ENCODE data around the gene DPM3. TPM values are rescaled to one million over a fixed set of nuclear protein-coding genes. Genes with fewer than 3 reads are reported as not detected.

The DPM3 gene
- total RNA-seq, 1 experiment from 2014 or later: 113 TPM

DNA sequence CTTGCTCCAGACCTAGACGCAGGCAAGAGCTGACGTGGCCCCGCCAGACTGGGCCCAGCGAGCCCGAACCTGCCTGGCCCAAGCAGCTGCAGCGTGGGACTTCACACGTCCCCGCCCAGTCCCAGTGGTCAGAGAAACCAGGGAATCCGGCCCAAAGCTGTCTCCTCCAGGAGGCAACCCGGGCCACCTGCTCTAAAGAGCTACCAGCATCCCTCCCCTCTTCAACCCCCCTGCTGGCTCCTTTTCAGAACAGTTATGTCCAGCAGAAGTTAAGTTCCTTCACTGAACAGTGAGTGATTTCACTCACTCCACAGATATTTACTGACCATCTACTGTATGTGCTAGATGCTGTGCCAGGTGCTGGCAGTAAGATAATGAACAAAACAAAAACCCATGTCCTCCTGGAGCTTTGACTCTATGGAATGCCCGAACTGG is 14.8 kb downstream of the DPM3 start:
- Histone ChIP-seq H3K4me2 (ENCODE audit: low read length) (no peak overlapping the region), H3K9me2 (ENCODE audit: insufficient read depth) (no peaks in the 10 kb centered on the region), H3K9me3 (ENCODE audit: control insufficient read depth in 1 of 2, insufficient read depth in 1 of 2, low read depth in 1 of 2, low read length in 2 of 2) (no peaks in the 10 kb centered on the region), H3K9ac (ENCODE audit: low read length) (no peak overlapping the region), H2AFZ (ENCODE audit: low read depth, low read length, poor library complexity, severe bottlenecking) (no peak overlapping the region), H3K4me1 (ENCODE audit: control insufficient read depth in 1 of 2, insufficient read depth in 2 of 2, low read length in 2 of 2) (peaks cover 25 to 58% of the 10 kb centered on the region in 2 experiments), H4K20me1 (ENCODE audit: insufficient read depth) (no peaks in the 10 kb centered on the region), H3K27me3 (ENCODE audit: insufficient read depth, low read length) (no peaks in the 10 kb centered on the region), H3K27ac (ENCODE audit: low read depth, low read length) (no peak overlapping the region), H3K4me3 (replicated peaks in 1 of 2; ENCODE audit: low read depth in 1 of 2, low read length in 2 of 2) (no peak overlapping the region), H3K36me3 (ENCODE audit: control insufficient read depth in 1 of 2, insufficient read depth in 2 of 2, low read length in 2 of 2) (no peaks in the 10 kb centered on the region), H3K79me2 (ENCODE audit: insufficient read depth, low read length) (peaks cover 27% of the 10 kb centered on the region)
- ChIA-PET POLR2A (interaction anchor here (0.8 kb wide), 1 partner anchor 10 kb away, joined by 3 read pairs; no protein-coding TSS in a partner anchor), RAD21 (ENCODE audit: low non-redundant PET in 1 of 2, low total read pairs in 2 of 2, uncharacterized antibody in 2 of 2, unreplicated experiment in 2 of 2) (no interaction called here), CTCF (no interaction called here)
- no peak for ATAC-seq
- no peak for TF ChIP-seq SRF (IDR thresholded peaks at IDR 0.05; ENCODE audit: low read depth)
- no peak for TF ChIP-seq CEBPB (IDR thresholded peaks at IDR 0.05; ENCODE audit: low read depth)
- TF ChIP-seq, protein P1, sequence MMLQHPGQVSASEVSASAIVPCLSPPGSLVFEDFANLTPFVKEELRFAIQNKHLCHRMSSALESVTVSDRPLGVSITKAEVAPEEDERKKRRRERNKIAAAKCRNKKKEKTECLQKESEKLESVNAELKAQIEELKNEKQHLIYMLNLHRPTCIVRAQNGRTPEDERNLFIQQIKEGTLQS (IDR thresholded peaks at IDR 0.05): no peak
- TF ChIP-seq EGR1 (IDR thresholded peaks at IDR 0.05; ENCODE audit: low read depth): no peak
- TF ChIP-seq EZH2 (IDR thresholded peaks at IDR 0.05): no peak
- no peak for TF ChIP-seq EZH2phosphoT487 (IDR thresholded peaks at IDR 0.05; ENCODE audit: borderline replicate concordance)
- TF ChIP-seq, protein P2, sequence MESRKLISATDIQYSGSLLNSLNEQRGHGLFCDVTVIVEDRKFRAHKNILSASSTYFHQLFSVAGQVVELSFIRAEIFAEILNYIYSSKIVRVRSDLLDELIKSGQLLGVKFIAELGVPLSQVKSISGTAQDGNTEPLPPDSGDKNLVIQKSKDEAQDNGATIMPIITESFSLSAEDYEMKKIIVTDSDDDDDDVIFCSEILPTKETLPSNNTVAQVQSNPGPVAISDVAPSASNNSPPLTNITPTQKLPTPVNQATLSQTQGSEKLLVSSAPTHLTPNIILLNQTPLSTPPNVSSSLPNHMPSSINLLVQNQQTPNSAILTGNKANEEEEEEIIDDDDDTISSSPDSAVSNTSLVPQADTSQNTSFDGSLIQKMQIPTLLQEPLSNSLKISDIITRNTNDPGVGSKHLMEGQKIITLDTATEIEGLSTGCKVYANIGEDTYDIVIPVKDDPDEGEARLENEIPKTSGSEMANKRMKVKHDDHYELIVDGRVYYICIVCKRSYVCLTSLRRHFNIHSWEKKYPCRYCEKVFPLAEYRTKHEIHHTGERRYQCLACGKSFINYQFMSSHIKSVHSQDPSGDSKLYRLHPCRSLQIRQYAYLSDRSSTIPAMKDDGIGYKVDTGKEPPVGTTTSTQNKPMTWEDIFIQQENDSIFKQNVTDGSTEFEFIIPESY (IDR thresholded peaks at IDR 0.05; ENCODE audit: extremely low read depth, insufficient replicate concordance, low read length): no peak
- no peak for TF ChIP-seq POLR2A (IDR thresholded peaks at IDR 0.05; ENCODE audit: borderline replicate concordance, extremely low read depth, insufficient read depth, insufficient read length)
- no peak for TF ChIP-seq SP1 (IDR thresholded peaks at IDR 0.05; ENCODE audit: low read depth)
- TF ChIP-seq YY1 (IDR thresholded peaks at IDR 0.05; ENCODE audit: extremely low read depth, insufficient replicate concordance, low read depth, low read length): no peak
- intact Hi-C loops (cut with micrococcal nuclease): no loop called here
- no TSS peak for BruUV-seq (replicated peaks)
- DNase-seq (ENCODE audit: low read depth, low spot score): no peak

All from HCT116 (cell line).